Measurements from ENCODE around the gene STAM. TPM values are rescaled to one million over a fixed set of nuclear protein-coding genes. Genes with fewer than 3 reads are reported as not detected.

The STAM gene
- total RNA-seq, 5 donors from 2014 or later (not counting 1 experiment from before 2014, with no cell fraction given), result 18.6 to 42.7 (median 25.7) TPM

DNA sequence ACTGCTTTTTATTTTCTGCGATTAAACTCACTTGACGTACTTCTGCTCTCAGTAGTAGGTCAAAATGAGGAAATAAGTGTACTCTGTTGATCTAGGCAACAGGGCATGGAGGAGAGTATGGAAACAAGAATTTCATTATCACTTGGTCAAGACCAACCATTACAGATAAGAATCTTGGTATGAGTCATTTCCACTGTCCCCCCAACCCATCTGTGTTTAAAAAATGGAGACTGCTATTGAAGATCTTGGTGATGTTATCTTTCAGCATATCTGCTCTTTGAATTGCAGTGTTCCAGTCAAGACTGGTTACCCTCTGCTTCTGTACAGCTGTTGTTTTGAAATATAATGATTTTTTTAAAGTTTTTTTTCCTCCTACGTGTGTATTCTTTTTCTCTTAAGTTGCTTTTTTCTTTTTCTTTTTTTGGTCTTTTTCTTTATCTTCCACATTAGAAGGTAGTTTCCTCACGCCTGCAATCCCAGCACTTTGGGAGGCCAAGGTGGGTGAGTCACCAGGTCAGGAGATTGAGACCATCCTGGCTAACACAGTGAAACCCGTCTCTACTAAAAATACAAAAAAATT is 11.7 kb downstream of the STAM start:
- H3K36me3 Mint-ChIP-seq, result peaks cover 46% of the 10 kb centered on the region
- peaks cover 6 to 10% of the 10 kb centered on the region in 2 experiments for H3K4me1 ChIP-seq (ENCODE audit: control insufficient read depth in 1 of 2, extremely low read depth in 1 of 2, insufficient read depth in 2 of 2, low read length in 2 of 2)
- POLR2A ChIA-PET, result interaction anchor here in 1 of 2 donors (0.7 to 2.9 kb wide), 2 partner anchors 12 to 14 kb away, joined by 3 to 13 read pairs; partner anchors contain the start of gene STAM
- no peaks in the 10 kb centered on the region for H3K27me3 ChIP-seq (replicated peaks in 1 of 2; ENCODE audit: control insufficient read depth in 2 of 2, extremely low read depth in 1 of 2, insufficient read depth in 2 of 2, low read length in 1 of 2)
- H3K27ac Mint-ChIP-seq, result peak overlapping the region; percentile 6 to 77
- peak in 1 of 35 experiments; percentile 19 for DNase-seq
- WGBS (ENCODE audit: insufficient coverage), result no CpG with 5 or more reads among the region's 5 CpGs
- CTCF ChIA-PET, result interaction anchor here in 1 of 2 donors (0.7 to 1.2 kb wide), 2 partner anchors 9 to 207 kb away, joined by 3 to 6 read pairs; no protein-coding TSS in a partner anchor
- peak overlapping the region; percentile 53 for H3K27ac ChIP-seq (ENCODE audit: low read length)
- peak; percentile 19 to 57 (median 53) for ATAC-seq (replicated peaks in 1 of 4)
- no peak overlapping the region for H3K4me3 ChIP-seq (ENCODE audit: control insufficient read depth in 1 of 2, extremely low read depth in 1 of 2, low read length in 1 of 2)
- no peaks in the 10 kb centered on the region for H3K27me3 Mint-ChIP-seq
- peaks cover 70 to 78% (median 75%) of the 10 kb centered on the region in 3 donors for H3K4me1 Mint-ChIP-seq
- peaks cover 0 to 8% of the 10 kb centered on the region in 2 donors for H3K36me3 ChIP-seq (ENCODE audit: control insufficient read depth in 2 of 2, extremely low read depth in 1 of 2, insufficient read depth in 1 of 2, low read length in 1 of 2)
- H3K9me3 Mint-ChIP-seq, result peaks cover 0 to 12% (median 0%) of the 10 kb centered on the region in 3 donors
- H3K9me3 ChIP-seq, result no peaks in the 10 kb centered on the region
- peak overlapping the region; percentile 27 to 37 (median 28) for H3K4me3 Mint-ChIP-seq

DNA sequence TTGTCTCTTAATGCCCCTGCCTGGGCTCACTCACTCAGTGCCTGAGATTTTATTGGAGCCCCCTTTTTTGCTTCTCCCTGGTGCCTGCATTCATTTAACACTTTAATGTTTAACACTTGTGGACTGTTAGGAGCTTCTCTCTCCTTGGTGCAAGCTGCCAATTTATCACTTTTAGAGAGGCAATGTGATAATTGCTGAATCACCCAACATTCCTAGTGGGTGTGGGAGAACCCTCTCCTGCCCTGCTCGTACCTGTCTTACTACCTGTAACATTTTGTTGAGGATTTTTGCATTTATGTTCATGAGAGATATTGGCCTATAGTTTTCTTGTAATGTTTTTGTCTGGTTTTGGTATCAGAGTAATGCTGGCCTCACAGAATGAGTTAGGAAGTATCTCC is 13.2 kb downstream of the STAM start:
- DNase-seq (no peak), ATAC-seq (replicated peaks in 1 of 4) (peak in 1 of 4 experiments; percentile 12)
- peaks cover 70 to 78% (median 77%) of the 10 kb centered on the region in 3 donors for H3K4me1 Mint-ChIP-seq
- H3K9me3 Mint-ChIP-seq, result peaks cover 0 to 12% (median 0%) of the 10 kb centered on the region in 3 donors
- ChIA-PET CTCF (no interaction called here), POLR2A (no interaction called here)
- H3K36me3 ChIP-seq (ENCODE audit: control insufficient read depth in 2 of 2, extremely low read depth in 1 of 2, insufficient read depth in 1 of 2, low read length in 1 of 2), result peaks cover 0 to 19% of the 10 kb centered on the region in 2 donors
- no peaks in the 10 kb centered on the region for H3K27me3 Mint-ChIP-seq
- H3K4me3 ChIP-seq (ENCODE audit: control insufficient read depth in 1 of 2, extremely low read depth in 1 of 2, low read length in 1 of 2), result no peak overlapping the region
- peak overlapping the region; percentile 27 to 35 (median 29) for H3K4me3 Mint-ChIP-seq
- H3K9me3 ChIP-seq, result no peaks in the 10 kb centered on the region
- no peaks in the 10 kb centered on the region for H3K27me3 ChIP-seq (replicated peaks in 1 of 2; ENCODE audit: control insufficient read depth in 2 of 2, extremely low read depth in 1 of 2, insufficient read depth in 2 of 2, low read length in 1 of 2)
- H3K27ac ChIP-seq (ENCODE audit: low read length), result no peak overlapping the region
- WGBS (ENCODE audit: insufficient coverage), result 80% methylated on average over 1 of the region's 1 CpG
- peaks cover 0 to 8% of the 10 kb centered on the region in 2 experiments for H3K4me1 ChIP-seq (ENCODE audit: control insufficient read depth in 1 of 2, extremely low read depth in 1 of 2, insufficient read depth in 2 of 2, low read length in 2 of 2)
- peak overlapping the region; percentile 77 to 80 for H3K27ac Mint-ChIP-seq
- H3K36me3 Mint-ChIP-seq, result peaks cover 50% of the 10 kb centered on the region

DNA sequence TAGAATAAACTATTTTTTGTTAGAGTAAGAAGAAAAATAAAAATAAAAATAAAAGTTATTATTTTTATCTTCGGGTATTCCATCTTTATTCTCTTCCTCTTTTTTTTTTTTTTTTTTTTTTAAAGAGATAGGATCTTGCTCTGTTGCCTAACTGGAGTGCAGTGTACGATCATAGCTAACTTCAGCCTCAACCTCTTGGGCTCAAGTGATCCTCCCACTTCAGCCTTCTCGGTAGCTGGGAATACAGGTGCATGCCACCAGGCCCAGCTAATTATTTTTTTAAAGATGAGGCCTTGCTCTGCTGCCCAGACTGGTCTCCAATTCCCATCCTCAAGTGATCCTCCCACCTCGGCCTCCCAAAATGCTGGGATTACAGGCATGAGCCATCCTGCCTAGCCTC is 15.4 kb downstream of the STAM start:
- Histone ChIP-seq H3K27ac (ENCODE audit: low read length) (no peak overlapping the region), H3K4me1 (ENCODE audit: control insufficient read depth in 1 of 2, extremely low read depth in 1 of 2, insufficient read depth in 2 of 2, low read length in 2 of 2) (peaks cover 0 to 8% of the 10 kb centered on the region in 2 experiments), H3K4me3 (ENCODE audit: control insufficient read depth in 1 of 2, extremely low read depth in 1 of 2, low read length in 1 of 2) (no peak overlapping the region), H3K27me3 (replicated peaks in 1 of 2; ENCODE audit: control insufficient read depth in 2 of 2, extremely low read depth in 1 of 2, insufficient read depth in 2 of 2, low read length in 1 of 2) (no peaks in the 10 kb centered on the region), H3K9me3 (no peaks in the 10 kb centered on the region), H3K36me3 (ENCODE audit: control insufficient read depth in 2 of 2, extremely low read depth in 1 of 2, insufficient read depth in 1 of 2, low read length in 1 of 2) (peaks cover 0 to 11% of the 10 kb centered on the region in 2 donors)
- Mint-ChIP-seq H3K9me3 (no peaks in the 10 kb centered on the region), H3K36me3 (peaks cover 49% of the 10 kb centered on the region), H3K4me3 (no peak overlapping the region), H3K4me1 (peaks cover 76 to 78% (median 78%) of the 10 kb centered on the region in 3 donors), H3K27me3 (no peaks in the 10 kb centered on the region), H3K27ac (no peak overlapping the region)
- DNase-seq (no peak), ATAC-seq (replicated peaks in 1 of 4) (no peak)
- 71% methylated on average over 1 of the region's 4 CpGs for WGBS (ENCODE audit: insufficient coverage)
- ChIA-PET CTCF (interaction anchor here in 1 of 2 donors (0.7 kb wide), 1 partner anchor 49 kb away, joined by 4 read pairs; no protein-coding TSS in a partner anchor), POLR2A (interaction anchor here in 1 of 2 donors (0.6 to 1.0 kb wide), 2 partner anchors 10 to 14 kb away, joined by 4 read pairs; no protein-coding TSS in a partner anchor)

DNA sequence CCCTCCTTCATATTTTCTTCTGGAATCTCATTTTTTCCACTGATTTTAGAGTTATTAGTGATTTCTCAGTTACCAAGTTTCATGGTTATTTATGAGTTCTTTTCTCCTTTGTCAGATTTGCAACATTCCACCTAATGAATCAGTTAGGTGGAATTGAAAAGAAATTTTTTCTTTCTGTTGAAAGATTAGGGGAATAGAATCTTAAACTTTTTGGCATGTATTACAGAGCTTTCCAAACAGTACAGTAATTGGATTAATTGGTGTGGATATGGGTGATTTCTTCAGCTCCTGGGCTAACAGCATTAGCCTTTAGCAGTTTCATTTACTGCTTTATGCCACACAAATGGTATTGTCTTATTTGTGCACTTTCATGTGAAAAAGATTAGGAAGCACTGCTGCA is 17.0 kb downstream of the STAM start:
- Mint-ChIP-seq H3K4me1 (peaks cover 62 to 67% (median 65%) of the 10 kb centered on the region in 3 donors), H3K4me3 (no peak overlapping the region), H3K9me3 (no peaks in the 10 kb centered on the region), H3K27me3 (no peaks in the 10 kb centered on the region), H3K27ac (peak overlapping the region in 1 of 2 donors; percentile 45), H3K36me3 (peaks cover 44% of the 10 kb centered on the region)
- no peak overlapping the region for H3K27ac ChIP-seq (ENCODE audit: low read length)
- H3K4me3 ChIP-seq (ENCODE audit: control insufficient read depth in 1 of 2, extremely low read depth in 1 of 2, low read length in 1 of 2), result no peak overlapping the region
- no peaks in the 10 kb centered on the region for H3K9me3 ChIP-seq
- H3K4me1 ChIP-seq (ENCODE audit: control insufficient read depth in 1 of 2, extremely low read depth in 1 of 2, insufficient read depth in 2 of 2, low read length in 2 of 2), result peaks cover 0 to 8% of the 10 kb centered on the region in 2 experiments
- no peaks in the 10 kb centered on the region for H3K27me3 ChIP-seq (replicated peaks in 1 of 2; ENCODE audit: control insufficient read depth in 2 of 2, extremely low read depth in 1 of 2, insufficient read depth in 2 of 2, low read length in 1 of 2)
- no peak for DNase-seq
- peaks cover 0 to 11% of the 10 kb centered on the region in 2 donors for H3K36me3 ChIP-seq (ENCODE audit: control insufficient read depth in 2 of 2, extremely low read depth in 1 of 2, insufficient read depth in 1 of 2, low read length in 1 of 2)
- ATAC-seq (replicated peaks in 1 of 4), result no peak
- POLR2A ChIA-PET, result no interaction called here
- CTCF ChIA-PET, result no interaction called here

DNA sequence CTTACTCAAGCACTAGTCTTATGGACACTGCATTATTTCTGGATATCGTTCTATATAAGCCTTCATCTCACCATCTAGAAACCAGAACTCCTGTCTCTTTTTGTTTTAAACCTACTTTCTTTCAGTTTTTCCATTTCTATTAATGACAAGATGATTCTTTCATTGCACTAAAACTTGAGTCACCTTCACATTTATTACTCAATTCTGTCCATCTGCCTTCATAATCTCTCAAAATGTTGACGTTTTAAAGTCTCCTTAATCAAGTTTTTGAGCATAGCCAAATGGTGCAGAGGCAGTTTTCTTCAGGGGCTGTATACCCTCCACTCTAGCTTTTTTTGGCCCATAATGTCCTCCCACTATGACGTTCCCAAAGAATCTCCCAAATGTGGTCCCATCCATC is 17.6 kb downstream of the STAM start:
- Mint-ChIP-seq H3K4me1 (peaks cover 56 to 65% (median 63%) of the 10 kb centered on the region in 3 donors), H3K4me3 (no peak overlapping the region), H3K27ac (no peak overlapping the region), H3K36me3 (peaks cover 42% of the 10 kb centered on the region), H3K9me3 (no peaks in the 10 kb centered on the region), H3K27me3 (no peaks in the 10 kb centered on the region)
- no peaks in the 10 kb centered on the region for H3K9me3 ChIP-seq
- ATAC-seq (replicated peaks in 1 of 4) (no peak), DNase-seq (no peak)
- H3K27me3 ChIP-seq (replicated peaks in 1 of 2; ENCODE audit: control insufficient read depth in 2 of 2, extremely low read depth in 1 of 2, insufficient read depth in 2 of 2, low read length in 1 of 2), result no peaks in the 10 kb centered on the region
- H3K4me3 ChIP-seq (ENCODE audit: control insufficient read depth in 1 of 2, extremely low read depth in 1 of 2, low read length in 1 of 2), result no peak overlapping the region
- H3K36me3 ChIP-seq (ENCODE audit: control insufficient read depth in 2 of 2, extremely low read depth in 1 of 2, insufficient read depth in 1 of 2, low read length in 1 of 2), result peaks cover 0 to 11% of the 10 kb centered on the region in 2 donors
- ChIA-PET CTCF (no interaction called here), POLR2A (interaction anchor here in 1 of 2 donors (2.0 kb wide), 1 partner anchor 17 kb away, joined by 5 read pairs; the partner anchor contains the start of gene STAM)
- peaks cover 0 to 8% of the 10 kb centered on the region in 2 experiments for H3K4me1 ChIP-seq (ENCODE audit: control insufficient read depth in 1 of 2, extremely low read depth in 1 of 2, insufficient read depth in 2 of 2, low read length in 2 of 2)
- whole genome bisulfite sequencing (ENCODE audit: insufficient coverage), result 67% methylated on average over 2 of the region's 3 CpGs
- H3K27ac ChIP-seq (ENCODE audit: low read length), result no peak overlapping the region

DNA sequence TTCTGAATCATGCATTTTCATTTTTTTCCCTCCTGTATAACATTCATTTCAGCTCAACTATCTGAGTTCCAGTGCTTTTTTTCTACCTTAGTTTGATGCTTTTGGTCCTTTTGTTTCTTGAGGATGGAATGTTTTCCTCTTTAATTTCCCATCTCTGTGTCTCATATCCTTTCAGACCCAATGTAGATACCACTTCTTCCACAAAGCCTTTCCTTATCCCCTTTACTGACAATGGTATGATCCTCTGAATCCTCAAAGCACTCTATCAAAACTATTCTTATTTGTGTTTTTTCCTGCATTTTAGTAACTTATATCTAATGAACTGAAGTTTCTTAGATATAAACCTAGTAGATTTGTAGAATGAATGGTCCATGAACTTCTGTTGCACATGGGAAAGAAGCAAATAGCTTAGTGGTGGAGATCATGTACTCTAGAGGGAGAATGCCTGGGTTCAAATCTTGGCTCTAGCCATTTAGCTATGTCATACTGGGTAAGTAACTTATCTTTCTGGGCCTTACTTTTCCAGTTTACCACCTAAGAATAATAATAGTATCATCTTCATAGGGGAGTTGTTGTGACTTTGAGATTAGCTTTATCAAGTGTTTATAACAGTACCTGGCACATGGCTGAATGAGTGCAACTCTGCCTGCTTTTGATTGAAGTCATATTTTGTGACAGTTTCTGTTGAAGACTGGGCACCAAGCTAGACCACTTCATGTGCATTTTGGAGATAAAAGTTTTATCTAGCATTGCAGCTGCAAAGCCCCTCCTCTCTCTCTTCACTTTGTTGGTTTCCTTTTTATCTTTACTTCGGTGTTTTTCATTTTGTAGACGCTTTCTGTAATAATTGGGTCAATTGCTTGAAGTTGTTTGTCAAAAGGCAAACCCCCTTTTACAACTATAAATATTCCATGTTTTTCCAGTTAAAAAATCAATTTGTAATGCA is 18.5 kb downstream of the STAM start:
- Mint-ChIP-seq H3K4me3 (peak overlapping the region; percentile 15 to 57 (median 34)), H3K4me1 (peaks cover 50 to 62% (median 57%) of the 10 kb centered on the region in 3 donors), H3K27me3 (no peaks in the 10 kb centered on the region), H3K36me3 (peaks cover 40% of the 10 kb centered on the region), H3K9me3 (no peaks in the 10 kb centered on the region), H3K27ac (peak overlapping the region; percentile 12 to 78)
- Histone ChIP-seq H3K36me3 (ENCODE audit: control insufficient read depth in 2 of 2, extremely low read depth in 1 of 2, insufficient read depth in 1 of 2, low read length in 1 of 2) (peaks cover 0 to 11% of the 10 kb centered on the region in 2 donors), H3K4me1 (ENCODE audit: control insufficient read depth in 1 of 2, extremely low read depth in 1 of 2, insufficient read depth in 2 of 2, low read length in 2 of 2) (peaks cover 0 to 4% of the 10 kb centered on the region in 2 experiments), H3K4me3 (ENCODE audit: control insufficient read depth in 1 of 2, extremely low read depth in 1 of 2, low read length in 1 of 2) (no peak overlapping the region), H3K9me3 (no peaks in the 10 kb centered on the region), H3K27me3 (replicated peaks in 1 of 2; ENCODE audit: control insufficient read depth in 2 of 2, extremely low read depth in 1 of 2, insufficient read depth in 2 of 2, low read length in 1 of 2) (no peaks in the 10 kb centered on the region), H3K27ac (ENCODE audit: low read length) (no peak overlapping the region)
- ChIA-PET CTCF (interaction anchor here (0.6 to 1.4 kb wide), 2 partner anchors 19 to 410 kb away, joined by 3 to 4 read pairs; no protein-coding TSS in a partner anchor), POLR2A (interaction anchor here (0.6 to 2.0 kb wide), 3 partner anchors 14 to 24 kb away, joined by 3 to 10 read pairs (median 5); partner anchors contain the start of gene STAM (in 1 of the 2))
- DNase-seq (peak in 1 of 35 experiments; percentile 18), ATAC-seq (replicated peaks in 1 of 4) (no peak)
- no CpG with 5 or more reads among the region's 2 CpGs for WGBS (ENCODE audit: insufficient coverage)

Data from T-cell (primary cell).